KOPT-K1 (cell line): Measurements from ENCODE around the gene CFAP46.

Experiments
- H3K27ac ChIP-seq: fragments of 200-600 bp; sonication (generic); 2 replicates; pipeline ENCODE4 v1.5.1; 2016; ENCODE audit warnings: antibody characterized with exemption, mild to moderate bottlenecking, low read depth, low read length; ENCODE audit not compliant: poor library complexity, severe bottlenecking
- H3K36me3 ChIP-seq: fragments of 200-600 bp; sonication (generic); 2 replicates; pipeline ENCODE4 v1.5.1; 2017; ENCODE audit warnings: antibody characterized with exemption, mild to moderate bottlenecking, low read length, moderate library complexity; ENCODE audit not compliant: insufficient read depth
- H3K9me3 ChIP-seq: fragments of 200-600 bp; sonication (generic); 2 replicates; pipeline ENCODE4 v1.5.1; 2017; ENCODE audit warnings: antibody characterized with exemption, low read length, mild to moderate bottlenecking; ENCODE audit not compliant: insufficient read depth, poor library complexity, severe bottlenecking

The CFAP46 gene

GRCh38 chr10:132770061-132771021, 172.0 kb downstream of the CFAP46 start:
- peaks cover 35% of the 10 kb centered on the region for H3K9me3 ChIP-seq
- H3K36me3 ChIP-seq, result peaks cover 14% of the 10 kb centered on the region; the same call in 1 of the 2 replicates
- no peak overlapping the region for H3K27ac ChIP-seq

- Histone ChIP-seq H3K9me3 (peaks cover 35% of the 10 kb centered on the region), H3K36me3 (peaks cover 14% of the 10 kb centered on the region; the same call in 1 of the 2 replicates), H3K27ac (no peak overlapping the region)
Observed at GRCh38 chr10:132768346-132769248, 173.8 kb downstream of the CFAP46 start.

DNA sequence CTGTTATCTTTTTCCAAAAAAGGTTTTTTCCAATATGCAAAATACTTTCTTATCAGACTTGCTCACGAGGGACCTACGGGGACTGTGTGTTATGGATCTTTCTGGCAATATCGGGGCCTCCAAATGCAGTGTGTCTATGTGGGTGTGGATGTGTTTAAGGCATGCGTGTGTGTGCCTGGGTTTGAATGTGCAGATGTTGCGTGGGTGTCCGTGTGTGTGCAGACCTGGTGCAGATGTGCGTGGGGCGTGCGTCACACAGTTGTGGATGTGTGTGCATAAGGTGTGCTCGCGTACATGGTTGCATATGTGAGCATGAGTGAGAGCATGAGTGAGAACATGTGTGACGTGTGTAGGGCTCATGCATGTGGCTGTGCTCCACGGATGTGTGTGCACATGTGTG, 176.1 kb downstream of the CFAP46 start:
- Histone ChIP-seq H3K36me3 (peaks cover 14% of the 10 kb centered on the region; the same call in 1 of the 2 replicates), H3K9me3 (peaks cover 33% of the 10 kb centered on the region), H3K27ac (no peak overlapping the region)

DNA sequence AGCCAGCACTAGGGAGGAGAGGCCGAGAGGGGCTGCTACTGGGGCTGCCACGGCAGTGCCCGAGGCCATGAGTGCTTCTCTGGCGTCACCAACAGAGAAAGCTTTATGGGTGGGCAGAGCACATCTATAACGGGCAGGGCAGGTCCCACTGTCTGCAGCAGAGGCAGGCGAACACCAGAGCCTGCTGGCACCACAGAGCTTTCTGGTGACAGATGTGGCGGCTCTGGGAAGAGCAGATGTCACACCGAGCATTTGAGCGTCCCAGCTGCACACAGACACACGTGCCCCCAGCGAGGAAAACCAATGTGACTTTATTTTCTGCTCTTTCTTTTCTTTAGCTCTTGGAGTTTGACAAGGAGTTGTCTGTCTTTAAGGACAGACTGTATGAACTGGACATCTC, 176.9 kb downstream of the CFAP46 start:
- H3K9me3 ChIP-seq, result peaks cover 24% of the 10 kb centered on the region
- peaks cover 14% of the 10 kb centered on the region; the same call in 1 of the 2 replicates for H3K36me3 ChIP-seq
- H3K27ac ChIP-seq, result no peak overlapping the region

DNA sequence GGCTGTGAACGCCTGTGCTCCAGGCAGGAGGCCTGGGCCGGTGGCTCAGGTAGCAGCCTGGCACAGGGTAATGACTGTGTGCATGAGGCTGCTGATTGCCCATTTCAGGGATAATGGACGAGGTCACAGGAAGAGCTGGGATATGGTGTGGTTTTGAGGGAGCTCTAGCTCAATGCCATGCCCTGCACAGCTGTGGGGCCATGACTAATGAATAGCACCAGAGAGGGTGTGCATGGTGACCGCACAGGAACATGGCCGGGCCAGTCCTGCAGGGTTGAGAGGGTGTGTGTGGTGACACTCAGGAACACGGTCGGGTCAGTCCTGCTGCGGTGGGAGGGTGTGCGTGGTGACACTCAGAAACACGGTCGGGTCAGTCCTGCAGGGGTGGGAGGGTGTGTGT, 178.3 kb downstream of the CFAP46 start:
- Histone ChIP-seq H3K27ac (no peak overlapping the region), H3K9me3 (peaks cover 14% of the 10 kb centered on the region), H3K36me3 (peaks cover 12% of the 10 kb centered on the region; the same call in 1 of the 2 replicates)

- Histone ChIP-seq H3K9me3 (peaks cover 8% of the 10 kb centered on the region), H3K27ac (no peak overlapping the region), H3K36me3 (peaks cover 6% of the 10 kb centered on the region; the same call in 1 of the 2 replicates)
Observed at GRCh38 chr10:132763545-132763944, 178.8 kb downstream of the CFAP46 start.

DNA sequence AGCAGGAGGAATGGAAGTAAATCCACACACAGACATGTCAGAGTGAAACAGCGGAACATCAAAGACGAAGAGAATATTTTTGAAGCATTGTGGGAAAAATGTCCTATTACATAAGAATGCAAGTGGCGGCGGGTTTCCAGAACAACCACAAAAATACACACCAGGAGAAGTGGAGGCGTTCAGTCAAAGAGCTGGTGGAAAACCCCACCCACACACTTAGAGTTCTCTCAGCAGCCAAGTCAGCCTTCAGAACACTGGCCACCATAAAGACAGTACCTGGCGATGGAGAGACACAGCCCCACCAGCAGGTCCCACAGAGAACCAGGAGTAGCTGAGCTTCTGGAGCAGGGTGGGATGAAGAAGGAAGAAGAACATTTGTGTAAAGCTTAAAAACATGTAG, 180.1 kb downstream of the CFAP46 start:
- Histone ChIP-seq H3K9me3 (no peaks in the 10 kb centered on the region), H3K27ac (no peak overlapping the region), H3K36me3 (no peaks in the 10 kb centered on the region)

DNA sequence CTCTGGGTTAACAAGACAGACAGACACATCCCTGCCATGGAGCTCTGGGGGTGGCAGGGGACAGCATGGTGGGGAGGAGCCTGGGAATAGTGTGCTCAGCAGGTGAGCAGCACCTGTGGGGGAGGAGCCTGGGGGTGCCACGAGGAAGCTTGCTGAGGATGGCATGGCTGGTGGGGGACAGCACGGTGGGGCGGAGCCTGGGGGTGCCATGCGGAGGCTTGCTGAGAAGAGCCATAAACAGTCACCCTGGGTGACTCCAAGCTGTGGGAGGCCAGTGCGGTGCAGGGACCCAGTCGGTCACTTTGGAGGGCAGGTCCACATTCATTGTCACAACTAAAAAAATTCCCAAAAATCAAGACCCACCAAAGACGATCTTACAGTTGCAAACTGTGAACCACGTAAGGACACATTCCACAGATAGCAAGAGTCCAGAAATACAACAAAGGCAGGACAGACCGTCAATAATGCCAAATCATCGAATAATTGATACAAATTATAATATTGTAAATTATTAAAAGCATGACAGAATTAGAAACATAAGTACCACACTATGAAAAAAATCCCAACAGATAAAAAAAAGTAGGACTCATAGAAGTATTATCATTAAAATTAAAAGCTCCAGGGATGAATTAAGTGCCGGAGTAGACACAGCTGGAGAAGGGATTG, 180.8 kb downstream of the CFAP46 start:
- Histone ChIP-seq H3K27ac (no peak overlapping the region), H3K36me3 (peaks cover 1% of the 10 kb centered on the region; the same call in 1 of the 2 replicates), H3K9me3 (no peaks in the 10 kb centered on the region)

GRCh38 chr10:132758865-132759264, 183.5 kb downstream of the CFAP46 start:
- Histone ChIP-seq H3K36me3 (peaks cover 18% of the 10 kb centered on the region; the same call in 1 of the 2 replicates), H3K27ac (no peak overlapping the region), H3K9me3 (no peaks in the 10 kb centered on the region)
